Fibroblast of mammary gland (primary cell): ENCODE measurements around the gene FBXW7.
A peak's percentile ranks its signal among the peaks of the same experiment; 100 is the strongest.

Experiments
- DNase-seq: peaks from one replicate; pipeline ENCODE4 v3.0.0-alpha.2; 2010; ENCODE audit warnings: low read depth
- H3K4me3 ChIP-seq: 2 replicates; pipeline ENCODE4 v1.5.1; 2011; ENCODE audit warnings: low read depth, mild to moderate bottlenecking, low read length, moderate library complexity; ENCODE audit not compliant: control insufficient read depth
- CTCF ChIP-seq: conservative IDR thresholded peaks from 2 replicates; pipeline ENCODE4 v1.5.1; 2011; ENCODE audit warnings: low read depth, low read length, inconsistent platforms; ENCODE audit not compliant: control insufficient read depth, insufficient read depth

Gene FBXW7

GRCh38 chr4:152480901-152481300, 55.0 kb downstream of the FBXW7 start:
- H3K4me3 ChIP-seq, result no peak overlapping the region
- no peak for DNase-seq
- TF ChIP-seq CTCF, result no peak

- no peak for DNase-seq
- no peak overlapping the region for H3K4me3 ChIP-seq
- no peak for TF ChIP-seq CTCF
Observed at GRCh38 chr4:152480326-152480725, 55.6 kb downstream of the FBXW7 start.

GRCh38 chr4:152479428-152480026, 56.4 kb downstream of the FBXW7 start:
- H3K4me3 ChIP-seq, result no peak overlapping the region
- peak; percentile 66 for DNase-seq
- no peak for TF ChIP-seq CTCF

- no peak for TF ChIP-seq CTCF
- DNase-seq, result peak; percentile 34
- no peak overlapping the region for H3K4me3 ChIP-seq
Observed at GRCh38 chr4:152478461-152479237, 57.2 kb downstream of the FBXW7 start.

- TF ChIP-seq CTCF, result no peak
- no peak overlapping the region for H3K4me3 ChIP-seq
- DNase-seq, result no peak
Observed at GRCh38 chr4:152476796-152477195, 59.1 kb downstream of the FBXW7 start.

GRCh38 chr4:152471251-152471792, 64.6 kb downstream of the FBXW7 start:
- H3K4me3 ChIP-seq, result no peak overlapping the region
- TF ChIP-seq CTCF, result no peak
- DNase-seq, result no peak

- DNase-seq, result no peak
- no peak overlapping the region for H3K4me3 ChIP-seq
- TF ChIP-seq CTCF, result no peak
Observed at GRCh38 chr4:152468408-152468807, 67.5 kb downstream of the FBXW7 start.
